Heart left ventricle (tissue), 13 donors: ENCODE data around the gene MTG1.

Source experiments
- POLR2A ChIP-seq, 2 donors: fragments of 450-650 bp; IDR thresholded peaks; one replicate each; pipeline ENCODE4 v1.6.1; 2017; ENCODE audit warnings: antibody characterized with exemption in 2 of 2, mild to moderate bottlenecking in 2 of 2, moderate library complexity in 2 of 2
- TF ChIP-seq, protein P1 (sequence below), 12 donors: fragments of 200-600 bp; sonication (generic) in 4 of 12; IDR thresholded peaks; one replicate each; pipeline versions ENCODE4 v1.5.0 to v1.8.0; 2018 to 2022; ENCODE audit warnings: antibody characterized with exemption in 12 of 12, mild to moderate bottlenecking in 5 of 12
- donor health status: ischemic (EF 13 %, LVEDD 7.1; RV severe dilation, severe dysfunction).
- donor health status: DM: no; HTN: yes; CAD: no.
- donor health status: DM: no; HTN: no; CAD: no.
- donor health status: ischemic (EF 25% LVEDD 6.9; RV normal size, moderate dysfunction).
- donor health status: ischemic (EF 25% LVEDD 5.7; RV mildly dilated, moderate dysfunction).
- donor health status: ischemic (EF 35%, LVEDD 5.7; RV mildly dilated, moderate dysfunction).
- donor health status: nonischemic (EF 11% LVEDD 7.7; RV severe dilation, severe dysfunction).
- donor health status: DM: yes; HTN: yes; CAD: no.
- donor health status: PGD.
- donor health status: ischemic (EF 29% LVEDD 5.4; RV normal size, mild dysfunction).
- donor health status: nonischemic (EF 23%, LVEDD 6.1; RV moderate dilation, normal function).

- TF ChIP-seq, protein P1, sequence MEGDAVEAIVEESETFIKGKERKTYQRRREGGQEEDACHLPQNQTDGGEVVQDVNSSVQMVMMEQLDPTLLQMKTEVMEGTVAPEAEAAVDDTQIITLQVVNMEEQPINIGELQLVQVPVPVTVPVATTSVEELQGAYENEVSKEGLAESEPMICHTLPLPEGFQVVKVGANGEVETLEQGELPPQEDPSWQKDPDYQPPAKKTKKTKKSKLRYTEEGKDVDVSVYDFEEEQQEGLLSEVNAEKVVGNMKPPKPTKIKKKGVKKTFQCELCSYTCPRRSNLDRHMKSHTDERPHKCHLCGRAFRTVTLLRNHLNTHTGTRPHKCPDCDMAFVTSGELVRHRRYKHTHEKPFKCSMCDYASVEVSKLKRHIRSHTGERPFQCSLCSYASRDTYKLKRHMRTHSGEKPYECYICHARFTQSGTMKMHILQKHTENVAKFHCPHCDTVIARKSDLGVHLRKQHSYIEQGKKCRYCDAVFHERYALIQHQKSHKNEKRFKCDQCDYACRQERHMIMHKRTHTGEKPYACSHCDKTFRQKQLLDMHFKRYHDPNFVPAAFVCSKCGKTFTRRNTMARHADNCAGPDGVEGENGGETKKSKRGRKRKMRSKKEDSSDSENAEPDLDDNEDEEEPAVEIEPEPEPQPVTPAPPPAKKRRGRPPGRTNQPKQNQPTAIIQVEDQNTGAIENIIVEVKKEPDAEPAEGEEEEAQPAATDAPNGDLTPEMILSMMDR (IDR thresholded peaks at IDR 0.05) = no peak
- TF ChIP-seq POLR2A (IDR thresholded peaks at IDR 0.05) = no peak
These were observed 854 bp downstream of the MTG1 start for GRCh38 chr10:133394801-133395221.
